SU-DHL-6 (cell line): ENCODE measurements around the gene RALGPS1.

Source experiments
- H2AFZ ChIP-seq: fragments of 200-600 bp; sonication (generic); 2 replicates; pipeline ENCODE4 v1.6.1; 2014; ENCODE audit warnings: low read depth, mild to moderate bottlenecking, moderate library complexity, mixed read lengths, antibody characterized with exemption, low read length; ENCODE audit not compliant: severe bottlenecking
- H3F3A ChIP-seq: fragments of 200-600 bp; shearing (Covaris generic); 2 replicates; pipeline ENCODE4 v1.6.0; 2016; ENCODE audit warnings: antibody characterized with exemption, mild to moderate bottlenecking; ENCODE audit not compliant: insufficient read depth
- H3K27ac ChIP-seq: fragments of 200-600 bp; sonication (generic); 2 replicates; pipeline ENCODE4 v1.5.1; 2016; ENCODE audit warnings: low read depth, mild to moderate bottlenecking, low read length, moderate library complexity, mixed read lengths
- H3K27me3 ChIP-seq: fragments of 200-600 bp; sonication (generic), shearing (Covaris generic); 2 replicates; pipeline ENCODE4 v1.6.0; 2014; ENCODE audit warnings: mild to moderate bottlenecking, low read length
- H3K36me3 ChIP-seq: fragments of 200-600 bp; sonication (generic); 2 replicates; pipeline ENCODE4 v1.6.1; 2014; ENCODE audit warnings: mild to moderate bottlenecking, low read length, mixed read lengths
- H3K4me2 ChIP-seq: fragments of 300-600, 200-600 bp; shearing (Covaris generic), sonication (generic); 2 replicates; pipeline ENCODE4 v1.6.0; 2014; ENCODE audit warnings: low read length, low read depth, mild to moderate bottlenecking; ENCODE audit not compliant: poor library complexity, severe bottlenecking
- H3K4me3 ChIP-seq: fragments of 200-600 bp; sonication (generic); 2 replicates; pipeline ENCODE4 v1.5.1; 2014; ENCODE audit warnings: antibody characterized with exemption, low read length, mild to moderate bottlenecking, mixed read lengths; ENCODE audit not compliant: insufficient read depth, poor library complexity, severe bottlenecking
- H3K79me2 ChIP-seq: fragments of 200-600 bp; sonication (generic); 2 replicates; pipeline ENCODE4 v1.6.1; 2014; ENCODE audit warnings: mild to moderate bottlenecking, low read length, moderate library complexity; ENCODE audit not compliant: insufficient read depth
- H3K9ac ChIP-seq: fragments of 200-600 bp; sonication (generic); 2 replicates; pipeline ENCODE4 v1.7.0; 2014; ENCODE audit warnings: mild to moderate bottlenecking, low read length
- H3K9me2 ChIP-seq: fragments of 200-600 bp; sonication (generic); replicated peaks from 2 replicates; pipeline ENCODE4 v1.6.1; 2014; ENCODE audit warnings: low read length; ENCODE audit not compliant: insufficient read depth
- H3K9me3 ChIP-seq: fragments of 200-600 bp; sonication (generic); 2 replicates; pipeline ENCODE4 v1.6.1; 2014; ENCODE audit warnings: low read length, mixed read lengths; ENCODE audit not compliant: insufficient read depth
- H4K20me1 ChIP-seq: fragments of 200-600 bp; sonication (generic); 2 replicates; pipeline ENCODE4 v1.6.1; 2014; ENCODE audit warnings: low read depth, mild to moderate bottlenecking, antibody characterized with exemption, low read length, moderate library complexity, mixed read lengths
- EZH2phosphoT487 ChIP-seq: fragments of 200-600 bp; sonication (generic), shearing (Covaris generic); conservative IDR thresholded peaks from 2 replicates; pipeline ENCODE4 v1.6.1; 2018; ENCODE audit warnings: mild to moderate bottlenecking, antibody characterized with exemption, low read length, moderate library complexity, mixed read lengths
- TF ChIP-seq, protein P1 (sequence below): fragments of 200-600 bp; sonication (generic); IDR thresholded peaks from one replicate; pipeline ENCODE4 v1.5.1; 2017; ENCODE audit warnings: antibody characterized with exemption, mild to moderate bottlenecking, low read length, moderate library complexity; ENCODE audit not compliant: insufficient read depth, poor library complexity, severe bottlenecking

RALGPS1 gene

DNA sequence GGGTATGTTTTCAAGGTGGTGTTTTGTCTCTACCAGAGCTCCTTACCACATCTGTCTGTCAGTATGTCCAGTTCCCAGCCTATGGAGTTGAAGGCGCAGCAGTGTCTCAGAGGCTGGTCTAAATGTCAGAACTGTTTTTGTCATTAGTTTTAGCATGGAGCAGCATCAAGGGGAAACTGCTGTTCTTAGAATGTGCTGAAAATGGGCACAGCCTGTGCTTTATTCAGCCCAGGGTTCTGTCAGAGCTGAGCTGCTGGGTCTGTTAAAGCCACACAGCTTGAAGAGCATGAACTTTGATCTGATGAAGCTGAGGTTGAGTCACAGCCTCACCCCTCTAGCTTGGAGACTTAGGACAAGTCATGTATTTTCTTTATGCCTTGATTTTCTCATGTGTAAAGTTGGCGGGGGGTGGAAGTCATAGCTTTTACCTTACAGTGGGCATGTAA lies 71.9 kb downstream of the RALGPS1 start:
- H4K20me1 ChIP-seq: no peaks in the 10 kb centered on the region
- H3K36me3 ChIP-seq: no peaks in the 10 kb centered on the region
- no peak overlapping the region for H3K27ac ChIP-seq
- H3K9ac ChIP-seq: no peak overlapping the region
- no peak overlapping the region for H3K4me3 ChIP-seq
- no peak for TF ChIP-seq EZH2phosphoT487
- TF ChIP-seq, protein P1, sequence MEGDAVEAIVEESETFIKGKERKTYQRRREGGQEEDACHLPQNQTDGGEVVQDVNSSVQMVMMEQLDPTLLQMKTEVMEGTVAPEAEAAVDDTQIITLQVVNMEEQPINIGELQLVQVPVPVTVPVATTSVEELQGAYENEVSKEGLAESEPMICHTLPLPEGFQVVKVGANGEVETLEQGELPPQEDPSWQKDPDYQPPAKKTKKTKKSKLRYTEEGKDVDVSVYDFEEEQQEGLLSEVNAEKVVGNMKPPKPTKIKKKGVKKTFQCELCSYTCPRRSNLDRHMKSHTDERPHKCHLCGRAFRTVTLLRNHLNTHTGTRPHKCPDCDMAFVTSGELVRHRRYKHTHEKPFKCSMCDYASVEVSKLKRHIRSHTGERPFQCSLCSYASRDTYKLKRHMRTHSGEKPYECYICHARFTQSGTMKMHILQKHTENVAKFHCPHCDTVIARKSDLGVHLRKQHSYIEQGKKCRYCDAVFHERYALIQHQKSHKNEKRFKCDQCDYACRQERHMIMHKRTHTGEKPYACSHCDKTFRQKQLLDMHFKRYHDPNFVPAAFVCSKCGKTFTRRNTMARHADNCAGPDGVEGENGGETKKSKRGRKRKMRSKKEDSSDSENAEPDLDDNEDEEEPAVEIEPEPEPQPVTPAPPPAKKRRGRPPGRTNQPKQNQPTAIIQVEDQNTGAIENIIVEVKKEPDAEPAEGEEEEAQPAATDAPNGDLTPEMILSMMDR: no peak
- H3K9me2 ChIP-seq: no peaks in the 10 kb centered on the region
- no peak overlapping the region for H3K4me2 ChIP-seq
- no peak overlapping the region for H2AFZ ChIP-seq
- no peaks in the 10 kb centered on the region for H3K79me2 ChIP-seq
- H3K27me3 ChIP-seq: no peaks in the 10 kb centered on the region
- H3F3A ChIP-seq: no peaks in the 10 kb centered on the region
- no peaks in the 10 kb centered on the region for H3K9me3 ChIP-seq

DNA sequence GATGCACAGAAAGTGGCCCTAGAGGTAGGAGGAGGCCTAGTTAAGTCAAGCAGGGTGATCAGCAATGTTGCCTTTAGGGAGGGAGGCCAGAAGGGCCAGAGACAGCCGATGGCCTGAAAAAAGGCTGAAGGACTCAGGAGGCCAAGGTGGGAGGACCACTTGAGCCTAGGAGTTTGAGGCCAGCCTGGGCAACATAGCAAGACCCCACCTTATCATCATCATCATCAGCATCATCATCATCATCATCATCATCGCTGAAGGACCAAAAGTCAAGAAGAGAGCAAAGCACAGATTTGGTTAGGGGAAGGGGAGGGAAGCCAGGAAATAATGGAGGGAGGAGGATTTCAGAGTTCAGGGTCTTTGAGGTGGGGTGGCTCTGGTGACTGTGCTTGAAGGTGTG lies 74.3 kb downstream of the RALGPS1 start:
- Histone ChIP-seq H3K9me2 (no peaks in the 10 kb centered on the region), H3K36me3 (peaks cover 9% of the 10 kb centered on the region; the same call in 1 of the 2 replicates), H3K79me2 (no peaks in the 10 kb centered on the region), H4K20me1 (no peaks in the 10 kb centered on the region), H3K27ac (no peak overlapping the region), H3F3A (no peaks in the 10 kb centered on the region), H3K9ac (no peak overlapping the region), H3K27me3 (no peaks in the 10 kb centered on the region), H3K4me3 (no peak overlapping the region), H3K9me3 (peaks cover 5% of the 10 kb centered on the region; the same call in 1 of the 2 replicates), H2AFZ (no peak overlapping the region), H3K4me2 (no peak overlapping the region)
- TF ChIP-seq EZH2phosphoT487: no peak
- TF ChIP-seq, protein P1: no peak

DNA sequence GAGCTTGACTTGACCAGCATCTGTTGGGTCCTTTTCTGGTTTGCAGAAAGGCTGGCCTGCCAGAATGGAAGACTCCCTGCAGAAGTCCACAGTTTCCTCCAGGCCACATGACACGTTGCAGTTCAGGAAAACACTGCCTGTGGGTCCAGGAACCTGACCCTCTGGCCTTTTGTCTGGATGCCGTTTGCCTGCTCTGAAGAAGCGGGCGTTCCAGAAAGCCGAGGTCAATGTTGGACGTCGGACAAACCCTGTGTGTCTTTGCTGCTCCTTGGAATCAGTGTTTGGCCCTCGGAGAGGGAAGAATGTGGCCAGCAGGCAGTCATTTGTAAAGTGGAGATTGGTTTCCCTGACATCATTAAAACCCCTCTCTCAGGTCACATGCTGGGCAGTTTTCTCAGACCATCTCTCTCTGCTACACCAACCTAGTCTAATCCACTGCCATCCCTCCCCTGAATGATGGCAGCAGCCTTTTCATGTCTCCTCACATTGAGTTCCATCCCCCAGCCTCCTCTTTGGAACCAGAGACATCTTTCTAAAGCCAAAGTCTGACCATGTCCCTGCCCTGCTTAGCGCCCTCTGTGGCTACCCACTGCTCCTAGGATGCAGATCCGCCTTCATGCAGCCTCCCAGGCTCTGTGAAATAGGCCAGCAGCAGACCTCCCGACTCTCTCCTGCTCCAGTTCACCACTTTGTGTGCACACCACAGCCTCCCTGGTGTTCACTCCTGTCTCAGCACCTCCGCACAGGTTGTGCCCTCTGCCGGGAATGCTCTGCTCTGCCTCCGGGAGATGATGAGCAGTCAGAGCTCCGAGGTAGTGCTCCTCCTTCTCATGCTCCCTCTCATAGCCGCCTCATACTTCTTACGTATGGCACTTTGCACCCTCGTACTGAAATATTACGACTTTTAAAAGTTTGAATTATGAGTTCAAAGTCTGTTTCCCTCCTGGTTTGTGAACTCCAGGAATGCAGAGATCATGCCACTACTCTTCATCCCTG lies 75.6 kb downstream of the RALGPS1 start:
- Histone ChIP-seq H3K9ac (no peak overlapping the region), H3F3A (no peaks in the 10 kb centered on the region), H3K27me3 (no peaks in the 10 kb centered on the region), H3K9me3 (peaks cover 5% of the 10 kb centered on the region; the same call in 1 of the 2 replicates), H4K20me1 (no peaks in the 10 kb centered on the region), H3K79me2 (no peaks in the 10 kb centered on the region), H3K9me2 (no peaks in the 10 kb centered on the region), H3K4me2 (no peak overlapping the region), H3K27ac (no peak overlapping the region), H3K36me3 (peaks cover 9% of the 10 kb centered on the region; the same call in 1 of the 2 replicates), H3K4me3 (no peak overlapping the region), H2AFZ (no peak overlapping the region)
- TF ChIP-seq, protein P1: no peak
- TF ChIP-seq EZH2phosphoT487: no peak
